Gastrocnemius medialis (tissue), 4 donors: Measurements from ENCODE around the gene RASA3.

Experiments
- POLR2A ChIP-seq, 2 donors: fragments of 450-650 bp; IDR thresholded peaks; one replicate each; pipeline ENCODE4 v1.6.1; 2017; ENCODE audit warnings: antibody characterized with exemption in 2 of 2, mild to moderate bottlenecking in 2 of 2, moderate library complexity in 2 of 2
- TF ChIP-seq, protein P1 (sequence below), 5 experiments: fragments of 450-650 bp in 3 of 5; fragments of 200-600 bp in 2 of 5; sonication (generic) in 2 of 5; IDR thresholded peaks in 4 of 5; conservative IDR thresholded peaks in 1 of 5; 1 replicate in 4 of 5; 2 replicates in 1 of 5; pipeline ENCODE4 v1.5.1; 2016 to 2019; ENCODE audit warnings: antibody characterized with exemption in 5 of 5, mild to moderate bottlenecking in 3 of 5, moderate library complexity in 3 of 5

DNA sequence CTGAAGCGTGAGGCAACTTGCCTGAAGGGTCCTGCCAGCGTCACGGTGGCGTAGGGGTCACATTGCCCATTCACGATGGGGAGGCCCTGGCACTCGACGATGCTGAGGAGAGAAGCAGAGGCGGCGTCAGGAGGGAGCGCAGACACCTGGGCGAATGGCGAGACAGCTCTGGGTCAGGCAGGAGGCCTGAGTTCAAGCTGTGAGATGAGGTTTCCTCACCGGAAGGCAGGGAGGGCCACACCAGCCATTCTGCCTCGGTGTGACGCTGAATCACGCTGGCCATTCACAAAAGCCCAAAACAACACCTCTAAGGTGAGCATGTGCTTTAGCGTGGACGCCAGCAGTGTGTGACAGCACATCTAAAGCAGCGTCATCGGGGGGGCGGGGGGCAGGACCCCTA lies 104.6 kb downstream of the RASA3 start:
- TF ChIP-seq, protein P1, sequence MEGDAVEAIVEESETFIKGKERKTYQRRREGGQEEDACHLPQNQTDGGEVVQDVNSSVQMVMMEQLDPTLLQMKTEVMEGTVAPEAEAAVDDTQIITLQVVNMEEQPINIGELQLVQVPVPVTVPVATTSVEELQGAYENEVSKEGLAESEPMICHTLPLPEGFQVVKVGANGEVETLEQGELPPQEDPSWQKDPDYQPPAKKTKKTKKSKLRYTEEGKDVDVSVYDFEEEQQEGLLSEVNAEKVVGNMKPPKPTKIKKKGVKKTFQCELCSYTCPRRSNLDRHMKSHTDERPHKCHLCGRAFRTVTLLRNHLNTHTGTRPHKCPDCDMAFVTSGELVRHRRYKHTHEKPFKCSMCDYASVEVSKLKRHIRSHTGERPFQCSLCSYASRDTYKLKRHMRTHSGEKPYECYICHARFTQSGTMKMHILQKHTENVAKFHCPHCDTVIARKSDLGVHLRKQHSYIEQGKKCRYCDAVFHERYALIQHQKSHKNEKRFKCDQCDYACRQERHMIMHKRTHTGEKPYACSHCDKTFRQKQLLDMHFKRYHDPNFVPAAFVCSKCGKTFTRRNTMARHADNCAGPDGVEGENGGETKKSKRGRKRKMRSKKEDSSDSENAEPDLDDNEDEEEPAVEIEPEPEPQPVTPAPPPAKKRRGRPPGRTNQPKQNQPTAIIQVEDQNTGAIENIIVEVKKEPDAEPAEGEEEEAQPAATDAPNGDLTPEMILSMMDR (IDR thresholded peaks at IDR 0.05 in 4 of 5, conservative IDR thresholded peaks at IDR 0.05 in 1 of 5), result no peak
- no peak for TF ChIP-seq POLR2A (IDR thresholded peaks at IDR 0.05)
